Measurements from ENCODE around the gene TNKS1BP1.

DNA sequence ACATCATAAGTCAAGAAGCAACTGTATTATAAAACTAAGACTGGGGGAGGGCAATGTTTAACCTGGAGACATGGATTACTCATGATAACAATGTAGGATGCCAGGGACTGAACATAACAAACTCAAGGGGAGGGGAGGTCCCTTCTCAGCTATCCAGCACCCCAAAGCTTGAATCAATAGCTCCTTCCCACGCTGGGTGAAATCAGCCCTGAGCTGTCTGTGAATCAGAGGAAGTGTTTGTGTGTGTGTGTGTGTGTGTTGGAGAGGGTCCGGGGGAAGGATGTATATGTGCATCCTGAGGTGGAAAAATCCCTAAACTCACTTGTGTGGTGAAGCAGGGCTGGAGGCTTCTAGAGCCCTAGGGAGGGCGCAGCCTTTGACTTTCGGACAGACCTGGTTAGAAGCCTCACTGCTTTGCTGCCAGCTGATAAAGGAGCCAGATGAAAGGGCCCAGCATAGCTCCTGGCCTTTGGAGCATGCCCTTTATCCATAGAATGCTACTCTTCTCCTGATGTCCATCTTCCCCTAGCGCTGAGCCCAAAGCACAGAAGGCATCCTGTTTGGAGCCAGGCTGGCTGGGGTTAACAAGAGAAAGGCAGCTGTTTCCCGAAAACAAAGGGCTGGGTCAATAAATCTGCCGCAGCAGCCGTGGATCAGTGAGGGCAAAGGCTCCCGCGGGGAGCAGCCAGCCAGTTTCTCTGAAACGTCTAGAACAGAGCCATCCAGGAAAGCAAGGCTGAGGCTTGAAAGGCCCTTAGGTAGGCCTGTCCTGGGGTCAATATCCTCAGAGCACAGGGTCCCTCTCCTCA is 35.8 kb downstream of the TNKS1BP1 start:
- TF ChIP-seq, protein P1, sequence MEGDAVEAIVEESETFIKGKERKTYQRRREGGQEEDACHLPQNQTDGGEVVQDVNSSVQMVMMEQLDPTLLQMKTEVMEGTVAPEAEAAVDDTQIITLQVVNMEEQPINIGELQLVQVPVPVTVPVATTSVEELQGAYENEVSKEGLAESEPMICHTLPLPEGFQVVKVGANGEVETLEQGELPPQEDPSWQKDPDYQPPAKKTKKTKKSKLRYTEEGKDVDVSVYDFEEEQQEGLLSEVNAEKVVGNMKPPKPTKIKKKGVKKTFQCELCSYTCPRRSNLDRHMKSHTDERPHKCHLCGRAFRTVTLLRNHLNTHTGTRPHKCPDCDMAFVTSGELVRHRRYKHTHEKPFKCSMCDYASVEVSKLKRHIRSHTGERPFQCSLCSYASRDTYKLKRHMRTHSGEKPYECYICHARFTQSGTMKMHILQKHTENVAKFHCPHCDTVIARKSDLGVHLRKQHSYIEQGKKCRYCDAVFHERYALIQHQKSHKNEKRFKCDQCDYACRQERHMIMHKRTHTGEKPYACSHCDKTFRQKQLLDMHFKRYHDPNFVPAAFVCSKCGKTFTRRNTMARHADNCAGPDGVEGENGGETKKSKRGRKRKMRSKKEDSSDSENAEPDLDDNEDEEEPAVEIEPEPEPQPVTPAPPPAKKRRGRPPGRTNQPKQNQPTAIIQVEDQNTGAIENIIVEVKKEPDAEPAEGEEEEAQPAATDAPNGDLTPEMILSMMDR (conservative IDR thresholded peaks at IDR 0.05) = no peak
- TF ChIP-seq ZFX (IDR thresholded peaks at IDR 0.05) = no peak
